ENCODE results near the gene ADAM12.

Gene ADAM12

DNA sequence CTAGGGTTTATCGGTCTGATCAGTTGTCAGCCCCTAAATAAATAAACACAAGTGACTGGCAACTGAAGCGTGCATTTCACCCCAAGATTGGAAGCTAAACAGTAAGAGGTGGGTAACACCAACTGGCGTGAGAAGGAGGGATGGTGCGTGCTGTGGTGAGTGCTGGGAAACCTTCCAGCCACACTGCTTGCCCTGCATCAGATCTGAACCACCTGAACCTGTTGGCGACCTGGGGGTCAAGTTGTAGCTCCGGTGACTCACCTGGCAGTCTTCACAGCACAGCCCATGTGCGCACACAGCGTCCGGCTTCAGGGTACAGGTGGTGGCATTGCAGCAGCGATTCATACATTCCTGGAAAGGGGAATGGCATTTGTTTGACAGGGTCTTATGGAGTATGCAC is 321.8 kb downstream of the ADAM12 start:
- Histone ChIP-seq H3K9ac (ENCODE audit: low read length) (no peak overlapping the region), H2AFZ (ENCODE audit: low read depth, low read length) (no peak overlapping the region), H3K27me3 (ENCODE audit: low read depth, low read length) (no peaks in the 10 kb centered on the region), H3K79me2 (ENCODE audit: low read length) (no peaks in the 10 kb centered on the region), H3K9me3 (ENCODE audit: insufficient read depth, low read length) (no peaks in the 10 kb centered on the region), H4K20me1 (ENCODE audit: insufficient read depth, low read length) (no peaks in the 10 kb centered on the region), H3K4me2 (ENCODE audit: low read length) (no peak overlapping the region), H3K27ac (ENCODE audit: low read length) (no peak overlapping the region), H3K36me3 (replicated peaks; ENCODE audit: low read depth, low read length) (no peaks in the 10 kb centered on the region), H3K4me1 (ENCODE audit: low read length) (no peaks in the 10 kb centered on the region), H3K4me3 (ENCODE audit: low read length) (no peak overlapping the region)
- no peak for TF ChIP-seq EZH2phosphoT487 (IDR thresholded peaks at IDR 0.05; ENCODE audit: low read depth)

DNA sequence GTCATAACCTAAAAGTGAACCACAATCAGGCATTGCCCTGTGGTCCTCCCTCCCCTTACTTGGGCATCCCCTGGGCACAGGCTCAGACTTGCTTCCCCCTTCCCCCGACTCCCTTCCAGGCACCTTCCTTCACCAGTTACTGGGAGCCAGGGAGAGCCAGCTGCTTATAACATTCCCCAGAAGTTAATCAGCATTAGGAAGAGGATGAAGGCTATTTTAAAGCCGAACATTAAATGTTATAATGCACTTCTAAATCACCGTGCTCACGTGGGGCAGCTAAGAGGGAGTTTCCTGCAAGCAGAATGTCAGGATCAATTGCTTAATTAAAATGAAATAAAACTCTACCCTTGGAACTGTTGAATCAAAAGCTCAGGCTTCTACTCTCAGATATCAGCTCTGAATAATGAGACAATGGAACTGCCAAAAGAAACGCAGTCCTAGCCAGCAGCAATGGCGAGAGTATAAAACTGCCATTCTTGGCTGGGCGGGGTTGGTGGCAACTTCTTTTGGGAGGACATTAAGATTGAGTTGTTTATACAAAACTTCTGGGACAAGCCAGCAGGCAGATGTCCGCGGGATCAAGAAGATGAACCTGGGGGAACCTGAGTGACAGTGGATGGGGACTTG is 322.4 kb downstream of the ADAM12 start:
- no peaks in the 10 kb centered on the region for H3K36me3 ChIP-seq (replicated peaks; ENCODE audit: low read depth, low read length)
- no peaks in the 10 kb centered on the region for H3K79me2 ChIP-seq (ENCODE audit: low read length)
- no peak overlapping the region for H3K4me2 ChIP-seq (ENCODE audit: low read length)
- H3K9ac ChIP-seq (ENCODE audit: low read length), result no peak overlapping the region
- no peaks in the 10 kb centered on the region for H3K9me3 ChIP-seq (ENCODE audit: insufficient read depth, low read length)
- H3K27me3 ChIP-seq (ENCODE audit: low read depth, low read length), result no peaks in the 10 kb centered on the region
- no peak overlapping the region for H2AFZ ChIP-seq (ENCODE audit: low read depth, low read length)
- H3K4me3 ChIP-seq (ENCODE audit: low read length), result no peak overlapping the region
- TF ChIP-seq EZH2phosphoT487 (IDR thresholded peaks at IDR 0.05; ENCODE audit: low read depth), result no peak
- TF ChIP-seq, protein P1, sequence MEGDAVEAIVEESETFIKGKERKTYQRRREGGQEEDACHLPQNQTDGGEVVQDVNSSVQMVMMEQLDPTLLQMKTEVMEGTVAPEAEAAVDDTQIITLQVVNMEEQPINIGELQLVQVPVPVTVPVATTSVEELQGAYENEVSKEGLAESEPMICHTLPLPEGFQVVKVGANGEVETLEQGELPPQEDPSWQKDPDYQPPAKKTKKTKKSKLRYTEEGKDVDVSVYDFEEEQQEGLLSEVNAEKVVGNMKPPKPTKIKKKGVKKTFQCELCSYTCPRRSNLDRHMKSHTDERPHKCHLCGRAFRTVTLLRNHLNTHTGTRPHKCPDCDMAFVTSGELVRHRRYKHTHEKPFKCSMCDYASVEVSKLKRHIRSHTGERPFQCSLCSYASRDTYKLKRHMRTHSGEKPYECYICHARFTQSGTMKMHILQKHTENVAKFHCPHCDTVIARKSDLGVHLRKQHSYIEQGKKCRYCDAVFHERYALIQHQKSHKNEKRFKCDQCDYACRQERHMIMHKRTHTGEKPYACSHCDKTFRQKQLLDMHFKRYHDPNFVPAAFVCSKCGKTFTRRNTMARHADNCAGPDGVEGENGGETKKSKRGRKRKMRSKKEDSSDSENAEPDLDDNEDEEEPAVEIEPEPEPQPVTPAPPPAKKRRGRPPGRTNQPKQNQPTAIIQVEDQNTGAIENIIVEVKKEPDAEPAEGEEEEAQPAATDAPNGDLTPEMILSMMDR (IDR thresholded peaks at IDR 0.05; ENCODE audit: low read depth, low read length), result no peak
- H4K20me1 ChIP-seq (ENCODE audit: insufficient read depth, low read length), result no peaks in the 10 kb centered on the region
- no peak overlapping the region for H3K27ac ChIP-seq (ENCODE audit: low read length)
- no peaks in the 10 kb centered on the region for H3K4me1 ChIP-seq (ENCODE audit: low read length)

DNA sequence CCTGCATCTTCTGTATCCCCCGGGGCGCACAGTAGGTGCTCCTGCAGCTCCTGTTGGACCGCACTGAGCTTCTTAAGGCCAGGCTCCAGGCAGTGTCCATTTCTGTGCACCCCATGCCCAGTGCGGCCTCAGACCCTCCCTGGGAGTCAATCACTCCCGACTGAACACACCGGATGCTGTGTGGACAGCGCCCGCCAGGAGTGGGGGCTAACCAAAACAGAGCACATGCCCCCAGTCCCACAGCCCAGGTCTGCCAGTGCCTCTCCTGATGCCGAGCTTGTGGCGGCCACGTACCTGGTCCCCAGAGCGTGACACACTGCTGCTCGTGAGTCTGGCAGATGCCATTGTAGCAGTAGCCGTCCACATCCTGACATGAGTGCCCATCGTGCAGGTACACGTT is 323.8 kb downstream of the ADAM12 start:
- no peak overlapping the region for H3K4me3 ChIP-seq (ENCODE audit: low read length)
- H3K79me2 ChIP-seq (ENCODE audit: low read length), result no peaks in the 10 kb centered on the region
- H3K27ac ChIP-seq (ENCODE audit: low read length), result no peak overlapping the region
- no peak overlapping the region for H2AFZ ChIP-seq (ENCODE audit: low read depth, low read length)
- no peaks in the 10 kb centered on the region for H3K27me3 ChIP-seq (ENCODE audit: low read depth, low read length)
- H3K36me3 ChIP-seq (replicated peaks; ENCODE audit: low read depth, low read length), result no peaks in the 10 kb centered on the region
- no peak overlapping the region for H3K4me2 ChIP-seq (ENCODE audit: low read length)
- no peak overlapping the region for H3K9ac ChIP-seq (ENCODE audit: low read length)
- H3K4me1 ChIP-seq (ENCODE audit: low read length), result no peaks in the 10 kb centered on the region
- TF ChIP-seq, protein P1 (IDR thresholded peaks at IDR 0.05; ENCODE audit: low read depth, low read length), result no peak
- no peak for TF ChIP-seq EZH2phosphoT487 (IDR thresholded peaks at IDR 0.05; ENCODE audit: low read depth)
- no peaks in the 10 kb centered on the region for H3K9me3 ChIP-seq (ENCODE audit: insufficient read depth, low read length)
- no peaks in the 10 kb centered on the region for H4K20me1 ChIP-seq (ENCODE audit: insufficient read depth, low read length)

DNA sequence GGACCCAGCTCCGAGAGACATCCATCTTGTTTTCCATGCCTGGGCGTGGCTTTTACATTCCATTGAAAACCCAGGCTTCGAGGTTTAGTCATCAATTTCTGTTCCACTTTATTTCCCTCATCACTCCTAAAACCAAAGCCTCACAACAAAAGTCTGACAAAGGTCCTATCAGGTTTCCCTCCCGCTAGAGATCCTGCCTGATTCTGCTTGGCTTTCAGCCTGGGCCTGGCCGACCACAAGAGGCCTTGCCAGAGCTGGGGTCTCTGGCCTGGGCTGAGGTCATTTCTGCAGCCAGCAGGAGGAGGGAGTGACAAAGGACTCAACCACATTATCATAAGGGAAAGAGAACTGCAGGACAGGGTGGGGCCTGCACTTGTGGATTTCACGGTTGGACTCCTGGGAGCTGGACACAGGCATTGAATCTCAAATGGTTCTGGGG is 324.9 kb downstream of the ADAM12 start:
- H4K20me1 ChIP-seq (ENCODE audit: insufficient read depth, low read length), result no peaks in the 10 kb centered on the region
- H3K4me3 ChIP-seq (ENCODE audit: low read length), result no peak overlapping the region
- H3K9ac ChIP-seq (ENCODE audit: low read length), result no peak overlapping the region
- no peaks in the 10 kb centered on the region for H3K36me3 ChIP-seq (replicated peaks; ENCODE audit: low read depth, low read length)
- no peaks in the 10 kb centered on the region for H3K79me2 ChIP-seq (ENCODE audit: low read length)
- no peaks in the 10 kb centered on the region for H3K9me3 ChIP-seq (ENCODE audit: insufficient read depth, low read length)
- H3K27me3 ChIP-seq (ENCODE audit: low read depth, low read length), result no peaks in the 10 kb centered on the region
- peaks cover 6% of the 10 kb centered on the region for H3K4me1 ChIP-seq (ENCODE audit: low read length)
- H2AFZ ChIP-seq (ENCODE audit: low read depth, low read length), result no peak overlapping the region
- H3K27ac ChIP-seq (ENCODE audit: low read length), result no peak overlapping the region
- no peak for TF ChIP-seq EZH2phosphoT487 (IDR thresholded peaks at IDR 0.05; ENCODE audit: low read depth)
- TF ChIP-seq, protein P1 (IDR thresholded peaks at IDR 0.05; ENCODE audit: low read depth, low read length), result no peak
- H3K4me2 ChIP-seq (ENCODE audit: low read length), result no peak overlapping the region

Data from OCI-LY3 (cell line).